Putamen (tissue), 1 donor: ENCODE data around the gene RPH3AL.
"Not testable (repeated sequence)": the region's sequence is repeated elsewhere in the genome, so short reads cannot be mapped to it uniquely, and the experiment has no call there.

Experiments
- DNase-seq: peaks from one replicate; pipeline ENCODE4 v3.0.0-alpha.2; 2016; ENCODE audit warnings: low spot score

Gene RPH3AL

GRCh38 chr17:224576-224975 is 128.0 kb downstream of the RPH3AL start:
- DNase-seq = not testable (repeated sequence)

GRCh38 chr17:223723-224471 is 128.7 kb downstream of the RPH3AL start:
- DNase-seq = no peak

- no peak for DNase-seq
Measured at GRCh38 chr17:222172-222571, 130.4 kb downstream of the RPH3AL start.

GRCh38 chr17:219696-220095 is 132.9 kb downstream of the RPH3AL start:
- DNase-seq = no peak

- no peak for DNase-seq
Measured at GRCh38 chr17:218432-219110, 134.0 kb downstream of the RPH3AL start.

GRCh38 chr17:216625-217024 is 136.0 kb downstream of the RPH3AL start:
- DNase-seq = no peak

GRCh38 chr17:215563-216478 is 136.8 kb downstream of the RPH3AL start:
- not testable (repeated sequence) for DNase-seq

- DNase-seq = no peak
Measured at GRCh38 chr17:214881-215331, 137.7 kb downstream of the RPH3AL start.

GRCh38 chr17:213286-214105 is 139.1 kb downstream of the RPH3AL start:
- no peak for DNase-seq

GRCh38 chr17:210402-210801 is 142.2 kb downstream of the RPH3AL start:
- no peak for DNase-seq

- DNase-seq = no peak
Measured at GRCh38 chr17:208429-208828, 144.2 kb downstream of the RPH3AL start.

- no peak for DNase-seq
Measured at GRCh38 chr17:207775-208174, 144.8 kb downstream of the RPH3AL start.

GRCh38 chr17:206941-207560 is 145.6 kb downstream of the RPH3AL start:
- DNase-seq = no peak

GRCh38 chr17:206484-206883 is 146.1 kb downstream of the RPH3AL start:
- not testable (repeated sequence) for DNase-seq

- no peak for DNase-seq
Measured at GRCh38 chr17:205817-206216, 146.8 kb downstream of the RPH3AL start.

GRCh38 chr17:205148-205669 is 147.4 kb downstream of the RPH3AL start:
- DNase-seq = no peak

- no peak for DNase-seq
Measured at GRCh38 chr17:204427-205147, 148.0 kb downstream of the RPH3AL start.

- no peak for DNase-seq
Measured at GRCh38 chr17:202501-202951, 150.1 kb downstream of the RPH3AL start.

GRCh38 chr17:201736-202135 is 150.9 kb downstream of the RPH3AL start:
- DNase-seq = not testable (repeated sequence)

GRCh38 chr17:201257-201656 is 151.3 kb downstream of the RPH3AL start:
- DNase-seq = not testable (repeated sequence)
